ENCODE data around the gene TBX2. TPM values are rescaled to one million over a fixed set of nuclear protein-coding genes. Genes with fewer than 3 reads are reported as not detected.

The TBX2 gene
- total and polyA plus RNA-seq, 2 of the 13 experiments (the other 11 are each of a cell fraction or from before 2014, with no cell fraction given), result 2.8 to 15.3 TPM

GRCh38 chr17:61389670-61390478, 9.8 kb upstream of the TBX2 start (continued):
- TF ChIP-seq XRCC5 (optimal IDR thresholded peaks at IDR 0.05; ENCODE audit: low read length) (peak; percentile 94), YY1 (IDR thresholded peaks at IDR 0.05; ENCODE audit: insufficient read depth, insufficient replicate concordance, low read depth, low read length) (peak; percentile 55), FOXA3 (CRISPR knock-in tag; IDR thresholded peaks at IDR 0.05) (peak; percentile 37; the same call in 1 of the 2 replicates), SNRNP70 (IDR thresholded peaks at IDR 0.05; ENCODE audit: low read depth, low read length) (no peak), ZNF740 (CRISPR knock-in tag; IDR thresholded peaks at IDR 0.05) (peak; percentile 77; the same call in 1 of the 2 replicates), NRL (CRISPR knock-in tag; IDR thresholded peaks at IDR 0.05; ENCODE audit: borderline replicate concordance) (no peak), ZSCAN9 (CRISPR knock-in tag; IDR thresholded peaks at IDR 0.05; ENCODE audit: borderline replicate concordance) (no peak), ZNF235 (CRISPR knock-in tag; IDR thresholded peaks at IDR 0.05; ENCODE audit: borderline replicate concordance) (peak; percentile 49; the same call in 1 of the 2 replicates), MAFK (conservative IDR thresholded peaks at IDR 0.05 in 1 of 2, IDR thresholded peaks at IDR 0.05 in 1 of 2; ENCODE audit: low read length in 2 of 2) (no peak), MAFF (IDR thresholded peaks at IDR 0.05; ENCODE audit: low read depth, low read length) (no peak), ESRRA (CRISPR knock-in tag; IDR thresholded peaks at IDR 0.05; ENCODE audit: low read depth) (no peak; the same call in 1 of the 2 replicates), SIX4 (CRISPR knock-in tag; IDR thresholded peaks at IDR 0.05) (no peak), NONO (IDR thresholded peaks at IDR 0.05) (no peak), NONO (CRISPR knock-in tag; conservative IDR thresholded peaks at IDR 0.05) (peak; percentile 49), CEBPG (CRISPR knock-in tag; IDR thresholded peaks at IDR 0.05) (0 out of 2 replicates have a peak, but pooled peaks have one; percentile 11), SNAPC5 (CRISPR knock-in tag; IDR thresholded peaks at IDR 0.05; ENCODE audit: borderline replicate concordance) (no peak), JUND (CRISPR knock-in tag; IDR thresholded peaks at IDR 0.05) (peak; percentile 14; the same call in 1 of the 2 replicates), ZMYM3 (CRISPR knock-in tag; IDR thresholded peaks at IDR 0.05) (0 out of 2 replicates have a peak, but pooled peaks have one; percentile 41), ZNF501 (CRISPR knock-in tag; IDR thresholded peaks at IDR 0.05) (peak; percentile 56; the same call in 1 of the 2 replicates), ZNF792 (CRISPR knock-in tag; IDR thresholded peaks at IDR 0.05) (0 out of 2 replicates have a peak, but pooled peaks have one; percentile 53), JUN (CRISPR knock-in tag; IDR thresholded peaks at IDR 0.05) (peak; percentile 15; the same call in 1 of the 2 replicates), ZSCAN20 (CRISPR knock-in tag; IDR thresholded peaks at IDR 0.05; ENCODE audit: borderline replicate concordance) (no peak), ZKSCAN1 (IDR thresholded peaks at IDR 0.05; ENCODE audit: low read length) (no peak), PCBP2 (optimal IDR thresholded peaks at IDR 0.05; ENCODE audit: low read depth, low read length, poor library complexity, severe bottlenecking) (no peak), CBFB (CRISPR knock-in tag; IDR thresholded peaks at IDR 0.05) (peak; percentile 37; the same call in 1 of the 2 replicates), GLMP (CRISPR knock-in tag; IDR thresholded peaks at IDR 0.05; ENCODE audit: borderline replicate concordance) (no peak), TBP (CRISPR knock-in tag; IDR thresholded peaks at IDR 0.05) (no peak), ZNF569 (CRISPR knock-in tag; IDR thresholded peaks at IDR 0.05; ENCODE audit: borderline replicate concordance) (no peak), NPAS2 (CRISPR knock-in tag; IDR thresholded peaks at IDR 0.05; ENCODE audit: borderline replicate concordance) (no peak), HDAC2 (CRISPR knock-in tag; IDR thresholded peaks at IDR 0.05) (0 out of 2 replicates have a peak, but pooled peaks have one; percentile 20), TOPORS (CRISPR knock-in tag; IDR thresholded peaks at IDR 0.05) (no peak), NR3C1 (CRISPR knock-in tag; IDR thresholded peaks at IDR 0.05) (no peak)
